ENCODE results near the gene TNKS2. TPM values are rescaled to one million over a fixed set of nuclear protein-coding genes. Genes with fewer than 3 reads are reported as not detected.
A peak's percentile ranks its signal among the peaks of the same experiment; 100 is the strongest.
"Not testable (repeated sequence)": the region's sequence is repeated elsewhere in the genome, so short reads cannot be mapped to it uniquely, and the experiment has no call there.

The TNKS2 gene
- total RNA-seq, 1 experiment from 2014 or later: 19.2 TPM

GRCh38 chr10:91865562-91866081 lies 67.4 kb downstream of the TNKS2 start:
- DNase-seq (ENCODE audit: low read depth): no peak

DNA sequence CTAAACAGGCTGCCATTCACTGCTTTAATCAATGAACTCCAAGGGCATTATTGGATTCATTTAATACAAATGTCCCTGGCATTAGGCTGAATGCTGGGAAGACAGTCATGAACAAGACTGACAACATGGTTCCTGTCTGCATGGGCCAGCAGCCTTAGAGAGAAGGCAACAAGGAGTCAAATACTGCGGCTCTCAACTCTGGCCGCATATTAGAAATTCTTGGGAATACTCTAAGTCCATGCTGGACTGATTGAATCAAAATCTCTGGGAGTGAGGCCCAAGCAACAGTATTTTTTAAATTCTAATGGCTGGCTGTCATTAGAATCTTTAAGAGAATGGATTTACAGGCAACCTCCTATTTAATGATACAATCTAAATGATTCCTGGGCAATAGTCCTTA lies 76.9 kb downstream of the TNKS2 start:
- DNase-seq (ENCODE audit: low read depth): no peak

DNA sequence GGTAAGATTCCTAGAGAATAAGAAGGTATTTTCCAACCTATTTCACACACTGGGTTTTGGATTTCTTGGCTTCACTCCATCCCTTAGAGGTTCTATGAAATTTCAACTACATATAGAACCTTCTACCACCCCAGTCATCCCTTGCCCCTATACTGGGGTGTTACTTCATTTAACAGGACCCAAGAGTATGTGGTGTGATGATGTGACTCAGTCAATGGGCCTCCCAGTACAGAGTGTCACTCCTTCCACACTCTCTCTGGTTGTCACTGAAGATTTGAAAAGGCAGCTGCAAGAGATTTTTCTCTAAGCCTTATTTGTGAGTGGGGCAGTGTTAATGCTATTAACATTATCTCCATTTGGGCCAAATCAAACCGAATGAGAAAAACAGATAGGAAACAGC lies 77.6 kb downstream of the TNKS2 start:
- no peak for DNase-seq (ENCODE audit: low read depth)

- no peak for DNase-seq (ENCODE audit: low read depth)
These were observed 81.4 kb downstream of the TNKS2 start for GRCh38 chr10:91879515-91880170.

DNA sequence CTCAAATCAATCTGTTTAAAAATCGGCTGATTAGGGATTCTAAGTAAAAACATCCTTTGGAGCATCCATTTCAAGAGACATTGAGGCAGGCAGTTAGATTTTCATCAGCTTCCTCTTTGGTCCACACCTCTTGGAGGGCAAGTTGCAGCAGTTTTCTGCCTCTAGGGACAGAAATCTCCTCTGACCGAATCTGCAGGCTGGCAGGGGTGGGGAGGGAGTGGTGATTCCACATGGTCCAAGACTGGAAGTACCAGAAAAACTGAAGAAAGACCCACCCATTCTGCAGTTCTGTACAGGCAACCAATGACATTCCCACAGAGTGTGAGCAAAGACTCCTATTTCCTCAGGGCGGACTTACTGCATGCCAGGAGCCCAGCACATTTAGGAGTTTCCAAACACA lies 82.1 kb downstream of the TNKS2 start:
- DNase-seq (ENCODE audit: low read depth): peak; percentile 46

- DNase-seq (ENCODE audit: low read depth): peak; percentile 16
These were observed 85.6 kb downstream of the TNKS2 start for GRCh38 chr10:91883549-91884444.

DNA sequence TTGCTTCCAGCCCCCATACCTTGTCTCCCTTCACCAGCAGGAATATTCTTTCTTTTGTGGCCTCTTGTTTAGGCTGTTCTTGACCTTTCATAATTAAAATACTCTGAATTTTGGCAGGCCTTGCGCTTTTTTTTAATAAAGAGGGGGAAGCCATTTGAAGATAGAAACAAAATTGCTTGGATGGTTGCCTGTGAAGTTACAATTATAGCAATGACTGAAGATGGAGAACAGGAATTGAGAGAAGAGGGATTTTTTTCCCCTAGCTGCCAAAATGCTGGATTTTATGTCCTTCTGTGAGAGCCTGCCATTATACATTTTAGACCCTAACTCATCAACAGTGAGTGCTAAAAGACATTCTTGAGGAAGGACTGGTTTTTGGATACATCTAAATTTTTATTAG lies 86.3 kb downstream of the TNKS2 start:
- no peak for DNase-seq (ENCODE audit: low read depth)

DNA sequence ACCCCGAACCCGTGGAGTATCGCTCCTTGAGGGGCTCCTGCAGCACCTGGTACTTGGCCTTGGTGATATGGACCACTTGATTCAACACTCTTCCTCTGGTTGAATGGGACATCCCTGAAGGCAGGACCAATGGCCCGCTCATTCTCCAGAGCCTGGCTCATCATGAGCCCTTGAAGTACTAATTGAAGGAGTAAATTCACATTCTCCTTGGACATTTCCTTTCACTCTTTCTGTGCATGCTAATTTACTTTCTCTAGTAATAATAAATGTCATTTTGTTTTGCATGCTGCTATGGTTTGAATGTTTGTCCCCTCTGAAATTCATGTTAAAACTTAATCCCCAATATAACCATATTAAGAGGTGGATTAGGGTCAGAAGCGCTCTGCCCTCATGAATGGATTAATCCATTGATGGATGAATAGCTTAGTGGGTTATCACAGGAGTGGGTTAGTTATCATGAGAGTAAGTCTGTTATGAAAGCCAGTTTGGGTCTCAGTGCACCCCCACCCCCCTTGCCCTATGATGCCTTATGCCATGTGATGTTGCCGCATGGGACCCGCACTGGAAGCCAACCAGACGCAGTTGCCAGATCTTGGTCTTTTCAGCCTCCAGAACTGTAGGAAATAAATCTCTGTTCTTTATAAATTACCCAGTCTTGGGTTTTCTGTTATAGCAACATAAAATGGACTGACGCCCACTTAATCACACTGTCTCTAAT lies 87.3 kb downstream of the TNKS2 start:
- no peak for DNase-seq (ENCODE audit: low read depth)

- no peak for DNase-seq (ENCODE audit: low read depth)
These were observed 88.7 kb downstream of the TNKS2 start for GRCh38 chr10:91886954-91887271.

DNA sequence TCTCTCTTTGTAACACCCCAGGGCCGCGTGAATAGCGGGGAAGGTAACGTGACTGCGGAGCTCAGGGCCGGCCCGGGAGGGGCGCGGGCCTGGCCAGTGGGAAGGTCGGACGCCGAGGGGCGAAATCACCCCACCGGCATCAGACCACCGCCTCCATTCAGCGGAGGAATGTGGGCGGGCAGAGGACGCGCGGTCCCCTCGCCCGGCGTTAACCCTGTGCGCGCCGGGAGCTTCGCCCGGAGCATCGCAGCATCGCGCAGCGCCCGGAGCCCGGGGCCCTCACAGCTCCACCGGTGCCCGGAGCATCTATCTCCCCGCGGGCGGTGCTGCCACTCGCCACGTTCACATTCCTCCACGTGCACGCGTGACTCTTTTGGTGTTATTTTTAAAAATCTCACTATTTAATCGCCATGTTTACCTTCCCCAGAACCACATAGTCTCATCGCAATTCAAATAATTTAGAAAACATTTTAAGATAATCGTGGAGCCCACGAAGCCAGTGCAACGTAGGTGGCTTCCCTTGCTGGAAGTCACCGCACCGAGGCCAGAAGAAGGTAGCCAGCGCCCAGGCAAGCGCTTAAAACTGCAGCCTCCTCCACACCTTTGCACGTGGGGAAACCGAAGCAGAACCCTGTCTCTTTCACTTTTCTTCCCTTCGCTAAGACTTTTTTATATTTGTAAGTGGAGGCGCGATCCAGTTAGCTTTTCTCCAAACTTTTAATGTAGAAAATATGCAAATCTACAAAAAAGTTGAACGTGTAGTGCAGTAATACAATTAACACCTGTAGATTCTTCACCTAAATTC lies 89.2 kb downstream of the TNKS2 start:
- peak; percentile 23 for DNase-seq (ENCODE audit: low read depth)

- peak; percentile 63 for DNase-seq (ENCODE audit: low read depth)
These were observed 93.1 kb downstream of the TNKS2 start for GRCh38 chr10:91891125-91892001.

DNA sequence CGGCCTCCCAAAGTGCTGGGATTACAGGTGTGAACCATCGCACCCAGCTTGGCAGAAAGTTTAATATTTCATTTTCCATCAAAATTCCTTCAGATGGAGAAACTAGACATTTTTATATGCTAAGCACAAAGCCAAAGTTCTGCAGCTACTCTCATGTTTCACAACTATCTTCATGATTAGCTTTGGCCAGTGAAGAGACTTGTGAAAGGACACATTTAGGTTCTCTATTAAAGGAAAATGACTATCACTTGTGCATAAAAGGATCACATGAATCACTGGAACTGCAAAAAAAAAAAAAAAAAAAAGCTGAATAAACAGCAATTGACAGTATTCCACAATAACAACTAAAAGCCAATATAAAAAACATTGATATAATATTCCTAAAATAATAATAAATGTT lies 94.8 kb downstream of the TNKS2 start:
- DNase-seq (ENCODE audit: low read depth): no peak

- not testable (repeated sequence) for DNase-seq (ENCODE audit: low read depth)
These were observed 96.0 kb downstream of the TNKS2 start for GRCh38 chr10:91894261-91894685.

DNA sequence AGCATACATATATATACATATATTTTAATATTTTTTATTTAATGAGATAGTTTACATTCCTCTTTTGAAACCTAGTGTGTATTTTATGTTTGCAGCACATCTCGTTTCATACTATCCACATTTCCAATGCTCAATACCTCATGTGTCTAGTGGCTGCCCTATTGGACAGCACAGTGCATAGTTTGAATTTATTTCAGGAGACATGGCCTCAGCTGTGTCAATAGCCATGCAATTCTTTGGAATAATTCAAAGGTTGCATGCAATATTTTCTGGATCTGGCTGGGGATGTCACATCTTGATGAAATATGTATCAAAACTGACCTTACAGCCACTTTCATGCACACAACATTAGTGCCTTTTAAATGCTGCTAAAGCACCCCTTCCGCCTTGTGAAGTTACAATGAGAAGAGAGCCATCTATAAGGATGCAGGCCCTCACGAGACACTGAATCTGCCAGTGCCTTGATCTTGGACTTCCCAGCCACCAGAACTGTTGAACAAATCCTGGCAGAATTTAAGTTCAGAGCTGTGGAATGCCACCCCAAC lies 98.1 kb downstream of the TNKS2 start:
- no peak for DNase-seq (ENCODE audit: low read depth)

DNA sequence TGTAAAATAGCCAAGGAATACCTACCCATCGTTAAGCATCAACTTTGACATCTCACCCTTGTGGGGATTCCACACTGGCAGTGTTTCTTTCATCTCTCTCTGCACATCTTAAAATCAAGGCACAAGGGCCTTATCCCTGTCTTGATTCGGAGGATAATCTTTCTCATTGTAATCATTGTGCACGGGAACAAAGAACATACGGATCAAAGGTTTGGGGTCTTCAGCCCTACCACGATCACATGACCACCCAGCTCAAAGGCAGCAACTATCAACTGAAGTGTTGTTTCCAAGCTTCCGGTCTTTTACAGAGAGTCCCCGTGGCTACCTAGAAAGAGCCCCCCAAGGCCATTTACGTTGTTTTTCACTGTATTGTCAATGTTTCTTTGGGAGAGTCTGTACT lies 99.2 kb downstream of the TNKS2 start:
- no peak for DNase-seq (ENCODE audit: low read depth)

DNA sequence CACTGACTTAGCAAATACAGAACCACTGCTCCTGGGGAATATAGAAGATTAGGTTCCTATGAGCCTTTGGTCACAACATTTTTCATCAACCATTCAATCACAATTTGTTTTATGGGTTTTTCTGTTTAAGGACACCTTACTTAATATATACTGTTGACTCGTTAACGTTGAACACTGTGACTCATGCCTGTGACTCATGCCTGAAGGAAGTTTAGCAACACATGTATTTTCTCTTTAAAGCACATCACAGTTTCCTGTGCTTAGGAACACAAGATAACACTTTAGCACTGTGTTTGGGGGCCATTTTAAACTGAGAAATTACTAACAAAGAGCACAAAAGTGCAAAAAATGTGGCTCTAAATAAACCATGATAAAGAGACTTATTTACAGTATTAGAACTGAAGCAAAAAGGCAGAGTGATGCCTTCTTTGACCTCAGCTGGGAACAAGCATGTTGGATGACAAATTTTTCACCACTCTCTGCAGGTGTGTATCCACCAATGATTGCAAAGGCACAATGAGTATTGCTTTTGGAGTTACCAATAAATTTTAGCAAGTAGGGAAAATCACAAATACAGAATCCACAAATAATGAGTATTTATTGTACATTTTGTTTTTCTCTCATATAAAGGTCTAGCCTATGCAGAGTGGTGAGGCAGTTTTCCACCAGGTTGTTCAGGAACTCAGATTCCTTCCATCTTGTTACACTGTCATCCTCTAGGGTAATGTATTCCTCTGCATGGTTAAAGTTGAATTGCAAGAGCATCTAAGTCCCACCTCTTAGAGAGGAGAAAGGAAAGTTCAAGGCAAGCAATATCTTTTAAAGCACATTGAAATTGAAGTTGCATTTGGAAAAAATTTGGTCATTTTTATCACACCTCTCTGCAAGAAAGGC lies 103.8 kb downstream of the TNKS2 start:
- peak; percentile 88 for DNase-seq (ENCODE audit: low read depth)

GRCh38 chr10:91907033-91907594 lies 108.9 kb downstream of the TNKS2 start:
- no peak for DNase-seq (ENCODE audit: low read depth)

DNA sequence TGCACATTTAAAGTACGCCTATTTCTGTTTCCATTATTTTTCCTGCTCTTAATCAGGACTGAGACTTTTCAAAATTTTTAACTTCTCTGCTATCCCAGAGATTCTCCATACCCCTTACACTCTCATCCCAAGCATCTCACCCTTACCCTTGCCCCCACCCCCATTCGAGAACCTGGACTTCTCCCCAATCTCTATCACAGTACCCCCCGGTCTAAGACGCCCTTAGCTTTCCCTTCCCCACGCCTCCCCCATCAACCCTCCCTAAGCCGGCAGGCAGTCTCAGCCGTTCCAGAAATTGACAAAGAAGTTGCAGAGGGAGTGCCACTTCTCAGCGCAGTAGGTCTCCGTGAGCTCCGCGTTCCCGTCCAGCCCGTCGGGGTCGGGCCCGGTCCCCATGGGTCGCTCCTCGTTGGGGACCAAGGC lies 109.7 kb downstream of the TNKS2 start:
- DNase-seq (ENCODE audit: low read depth): no peak

All from RPMI7951 (cell line).